Stimulated activated naive CD4-positive, alpha-beta T cell treated with Interleukin-2 at 50 U/mL for 16 hours (primary cell): ENCODE measurements around the gene IGFN1.
"Not testable (repeated sequence)": the region's sequence is repeated elsewhere in the genome, so short reads cannot be mapped to it uniquely, and the experiment has no call there.

Source experiments
- DNase-seq: peaks from one replicate; lab custom pipeline; 2025; lab: John Stamatoyannopoulos, UW

IGFN1 gene

DNA sequence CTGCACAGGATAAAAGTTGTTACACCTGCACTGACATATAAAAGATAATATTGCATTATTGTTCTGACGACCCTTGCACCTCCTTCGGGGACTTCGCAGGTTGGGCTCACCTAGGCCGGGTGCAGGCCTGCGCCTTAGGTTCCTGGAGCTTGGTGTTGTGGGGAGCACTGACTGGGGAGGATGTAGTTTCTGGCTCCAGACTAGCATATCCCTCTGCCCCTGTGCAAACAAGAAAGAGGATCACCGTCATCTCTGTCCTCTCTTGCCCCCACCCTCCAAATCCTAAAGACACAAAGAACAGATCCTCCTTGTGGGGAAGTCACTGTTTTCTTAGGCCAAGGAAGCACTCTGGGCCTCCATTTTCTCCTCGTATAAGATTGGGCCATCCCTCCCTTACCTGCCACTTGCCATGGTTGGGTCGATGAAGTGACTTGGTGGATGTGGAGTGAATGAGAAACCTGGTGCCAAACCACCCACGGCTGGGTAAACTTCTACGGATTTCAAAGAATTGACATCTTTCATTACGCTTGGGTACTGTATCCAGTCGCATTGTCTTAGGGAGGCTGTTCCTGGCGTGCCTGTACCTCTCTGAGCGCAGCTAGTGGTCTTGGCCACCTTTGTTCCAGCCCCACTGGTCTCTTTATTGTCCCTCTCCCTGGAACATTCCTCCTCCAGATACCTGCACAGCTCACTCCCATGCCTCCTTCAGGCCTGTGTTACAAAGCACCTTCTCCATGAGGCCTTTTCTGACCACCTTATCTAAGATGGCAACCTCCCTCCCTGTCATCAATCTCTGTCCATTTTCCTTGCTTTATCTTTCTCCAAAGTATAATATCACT is 58.3 kb downstream of the IGFN1 start:
- no peak for DNase-seq

DNA sequence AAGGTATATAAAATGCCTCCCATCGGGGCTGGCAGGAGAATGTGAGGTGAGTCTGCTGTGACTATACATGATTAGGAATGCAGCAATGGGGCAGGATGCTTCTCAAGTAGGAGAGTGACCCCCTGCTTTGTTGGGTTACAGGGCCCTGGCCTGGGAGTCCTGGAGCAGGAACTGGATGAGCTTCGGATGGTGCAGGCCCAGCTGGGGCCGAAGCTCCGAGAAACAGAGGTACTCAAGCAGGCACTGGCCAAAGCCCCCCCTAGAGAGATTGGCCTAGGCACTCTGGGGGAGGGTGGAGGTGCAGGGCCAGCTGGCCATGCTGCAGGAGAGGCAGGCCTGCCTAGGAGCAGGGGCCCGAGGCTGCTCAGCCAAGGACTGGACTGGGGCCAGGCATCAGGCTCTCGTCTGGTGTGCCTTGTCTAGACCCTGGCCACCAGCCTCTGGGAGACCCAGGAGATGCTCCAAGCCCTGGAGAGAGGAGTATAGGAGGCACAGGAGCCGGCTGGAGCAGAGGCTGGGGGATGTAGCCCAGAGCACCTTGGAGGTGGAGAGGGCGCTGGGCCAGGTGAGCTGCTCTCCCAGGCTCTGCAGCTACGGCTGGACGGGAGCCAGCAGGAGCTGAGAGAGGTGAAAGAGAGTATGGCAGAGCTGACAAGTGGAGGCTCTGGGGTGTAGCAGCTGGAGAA is 59.8 kb downstream of the IGFN1 start:
- DNase-seq = no peak

DNA sequence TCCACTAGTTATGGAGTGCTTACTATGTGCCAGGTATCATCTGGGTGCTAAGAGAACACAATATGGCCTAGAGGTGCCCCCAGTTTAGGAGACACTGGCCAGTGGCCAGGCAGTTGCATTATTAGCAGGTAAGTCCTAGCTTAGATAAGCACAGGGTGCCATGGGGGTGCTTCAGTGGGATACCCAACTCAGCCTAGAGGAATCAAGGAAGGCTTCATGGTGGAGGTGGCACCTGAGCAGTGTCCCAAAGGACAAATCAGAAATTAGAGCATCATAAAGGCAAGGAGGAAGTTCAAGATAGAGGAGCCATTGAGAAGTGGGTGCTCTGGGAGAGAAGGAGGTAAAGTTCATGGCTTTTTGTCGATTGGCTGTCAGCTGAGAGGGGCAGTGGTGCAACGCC is 60.8 kb downstream of the IGFN1 start:
- no peak for DNase-seq

- DNase-seq = no peak
Observed at GRCh38 chr1:201251851-201252430, 61.3 kb downstream of the IGFN1 start.

DNA sequence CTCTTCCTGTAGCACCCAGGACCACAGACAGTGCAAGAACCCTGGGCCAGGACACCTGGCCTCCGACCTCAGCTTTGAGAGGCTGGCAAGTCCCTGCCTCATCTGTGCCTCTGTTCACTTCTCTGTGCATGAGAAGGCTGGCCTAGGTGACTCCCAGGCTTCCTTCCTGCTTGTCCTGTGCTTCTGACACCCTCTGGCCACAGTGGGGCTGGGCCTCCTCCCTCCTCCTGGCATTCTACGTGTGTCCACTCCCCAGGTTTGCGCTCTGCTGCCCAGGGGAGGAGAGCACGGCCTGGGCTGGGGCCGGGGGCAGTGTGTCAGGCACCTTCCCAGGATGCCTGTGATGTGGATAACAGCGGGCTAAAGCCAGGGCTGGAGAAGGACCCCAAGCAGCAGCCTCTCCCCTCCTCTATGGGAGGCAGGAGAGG is 62.3 kb downstream of the IGFN1 start:
- no peak for DNase-seq

DNA sequence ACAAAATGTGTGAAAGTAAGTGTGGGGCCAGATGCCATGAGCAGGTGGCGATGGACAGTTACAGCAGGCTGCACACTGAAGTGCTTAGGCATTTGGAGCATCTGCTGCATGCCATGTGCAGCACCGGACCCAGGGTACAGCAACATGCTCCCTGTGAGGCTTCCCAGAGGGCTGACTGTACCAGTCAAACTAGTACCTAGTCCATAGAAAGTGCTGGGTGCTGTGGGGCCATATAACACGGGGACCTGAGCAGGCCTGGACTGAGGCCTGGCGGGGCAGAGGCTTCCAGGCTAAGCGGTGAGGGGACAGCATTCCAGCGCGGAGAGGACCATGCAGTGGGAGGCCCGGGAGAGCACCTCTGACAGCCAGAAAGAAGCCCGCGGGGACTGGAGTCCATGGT is 62.8 kb downstream of the IGFN1 start:
- DNase-seq = no peak

DNA sequence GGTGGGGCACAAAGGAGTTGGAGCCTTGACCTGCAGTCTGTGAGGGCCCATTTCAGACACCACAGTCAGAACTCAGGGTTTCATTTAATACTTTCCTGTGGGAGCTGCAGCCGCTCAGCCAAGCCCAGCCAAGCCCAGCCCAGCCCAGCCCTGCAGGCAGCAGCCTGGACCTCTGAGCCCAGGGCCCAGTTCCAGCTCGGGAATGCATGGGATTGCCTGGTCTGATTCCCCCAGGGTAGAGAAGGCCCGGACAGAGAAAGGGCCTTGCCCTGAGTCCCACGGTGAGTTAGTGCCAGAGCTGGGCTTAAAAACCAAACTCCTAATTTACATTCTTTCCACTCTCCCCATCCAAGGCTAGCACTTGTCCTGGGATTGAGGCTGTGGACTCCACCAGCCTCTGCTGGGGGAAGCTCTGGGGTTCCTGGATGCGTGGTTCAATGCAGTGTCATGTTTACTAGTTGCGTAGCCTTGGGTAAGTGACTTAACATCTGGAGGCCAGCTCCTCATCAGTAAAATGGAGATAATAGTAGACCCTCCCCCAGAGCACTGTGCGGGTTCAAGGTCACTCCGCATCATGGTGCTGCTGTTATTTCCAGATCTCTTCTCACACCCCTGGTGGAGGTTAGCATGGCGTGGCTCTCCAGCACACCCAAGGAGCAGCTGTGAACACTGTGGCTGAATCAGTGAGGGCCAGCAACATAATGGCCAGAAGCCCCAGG is 63.4 kb downstream of the IGFN1 start:
- no peak for DNase-seq

DNA sequence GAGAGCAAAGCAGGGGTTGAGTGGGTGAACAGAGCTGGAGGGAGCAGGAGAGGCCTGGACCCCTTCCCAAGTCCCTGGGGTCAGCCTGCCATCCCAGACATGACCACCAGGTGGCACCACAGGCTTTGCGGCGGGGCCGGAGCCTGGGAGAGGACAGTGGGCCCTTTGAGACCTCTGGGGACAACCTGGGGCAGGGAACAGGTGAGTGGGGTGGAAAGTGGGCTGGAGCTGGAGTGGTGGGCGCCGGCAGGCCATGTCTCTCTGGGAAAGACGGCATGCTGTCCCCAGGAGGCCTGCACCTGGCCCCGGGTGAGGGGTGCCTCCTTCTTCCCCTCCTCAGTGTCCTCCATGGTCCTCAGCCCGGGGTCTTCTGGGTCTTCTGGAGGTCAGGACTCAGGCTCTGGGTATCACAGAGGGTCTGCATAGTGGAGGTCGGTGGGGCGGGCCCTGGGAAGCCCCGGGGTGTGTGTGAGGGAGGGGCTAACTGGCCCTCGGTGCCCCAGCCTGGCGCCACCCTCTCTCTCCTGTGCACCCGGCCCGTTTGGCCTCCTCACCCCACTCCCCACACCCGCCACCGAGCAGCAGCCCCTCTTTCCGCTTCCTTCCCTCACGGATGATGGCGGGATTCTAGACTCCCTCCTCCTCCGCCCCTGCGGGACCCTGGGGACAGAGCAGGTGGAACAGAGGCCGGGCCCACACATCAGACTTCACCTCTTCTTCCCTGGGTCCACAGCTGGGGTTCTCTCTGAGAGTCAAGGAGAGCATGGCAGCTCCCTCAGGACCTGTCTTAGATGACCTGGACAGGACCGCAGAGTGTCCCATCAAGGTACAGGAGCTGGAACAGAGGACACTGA is 64.2 kb downstream of the IGFN1 start:
- peak; percentile 39 for DNase-seq

- DNase-seq = no peak
Observed at GRCh38 chr1:201255479-201256362, 65.1 kb downstream of the IGFN1 start.

- not testable (repeated sequence) for DNase-seq
Observed at GRCh38 chr1:201258132-201258531, 67.5 kb downstream of the IGFN1 start.

DNA sequence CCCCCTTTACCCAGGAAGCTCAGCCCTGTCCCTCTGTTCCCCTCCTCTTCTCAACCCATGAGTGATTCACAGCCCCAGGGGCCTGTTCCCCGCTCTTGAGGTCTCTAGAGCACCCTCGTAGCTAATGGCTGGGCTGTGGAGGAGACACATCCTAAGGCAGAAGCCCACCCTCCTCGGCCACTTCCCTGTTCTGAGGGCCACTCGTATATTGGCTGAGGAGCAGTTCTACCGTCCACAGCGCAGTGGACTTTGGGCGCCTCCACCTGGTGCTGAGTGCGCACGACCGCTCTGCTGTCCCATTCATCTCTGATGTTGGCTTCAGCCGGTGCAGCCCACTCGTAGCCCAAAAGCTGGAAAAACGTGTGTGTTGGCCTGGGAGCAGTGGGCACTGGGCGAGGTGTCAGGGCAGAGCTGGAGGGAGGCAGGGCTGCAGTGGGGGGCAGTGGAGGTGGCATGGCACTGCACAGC is 68.2 kb downstream of the IGFN1 start:
- DNase-seq = no peak

DNA sequence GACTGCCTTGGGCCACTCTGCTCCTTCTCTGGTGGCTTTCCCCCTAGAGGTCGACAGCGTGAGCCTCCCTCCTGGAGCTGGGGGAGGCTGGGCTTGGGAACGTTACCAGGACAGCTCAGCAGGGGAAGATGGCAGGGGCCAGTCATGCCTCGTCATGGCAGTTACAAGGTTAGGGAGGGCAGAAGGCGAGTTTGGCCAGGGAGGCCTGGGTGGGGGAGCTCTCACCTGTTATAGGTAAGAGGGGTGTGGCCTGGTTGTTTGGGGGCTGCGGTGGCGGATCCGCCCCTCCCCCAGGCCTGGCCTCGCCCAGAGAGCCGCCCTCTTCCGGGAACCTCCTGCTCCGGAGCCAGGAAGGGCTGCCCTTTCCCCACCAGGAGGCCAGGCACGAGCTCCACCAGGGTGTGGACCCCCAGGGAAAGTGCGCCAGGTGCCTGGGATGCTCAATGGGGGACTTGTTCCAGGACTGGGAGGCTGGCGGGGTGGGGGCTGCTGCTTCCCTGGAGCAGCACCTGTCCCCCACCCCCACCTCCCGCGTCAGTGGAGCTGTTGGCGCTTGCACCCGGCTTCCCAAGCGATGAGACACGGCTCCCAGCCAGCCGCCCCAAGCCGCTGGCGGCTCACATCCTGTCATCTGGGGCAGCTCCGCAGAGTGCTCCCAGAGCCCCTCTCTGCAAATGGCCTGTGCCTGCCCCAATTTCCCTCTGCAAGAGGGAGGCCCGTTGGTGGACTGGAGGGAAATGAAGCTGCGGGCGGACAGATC is 69.0 kb downstream of the IGFN1 start:
- DNase-seq = no peak

GRCh38 chr1:201260236-201260590 is 69.6 kb downstream of the IGFN1 start:
- no peak for DNase-seq

DNA sequence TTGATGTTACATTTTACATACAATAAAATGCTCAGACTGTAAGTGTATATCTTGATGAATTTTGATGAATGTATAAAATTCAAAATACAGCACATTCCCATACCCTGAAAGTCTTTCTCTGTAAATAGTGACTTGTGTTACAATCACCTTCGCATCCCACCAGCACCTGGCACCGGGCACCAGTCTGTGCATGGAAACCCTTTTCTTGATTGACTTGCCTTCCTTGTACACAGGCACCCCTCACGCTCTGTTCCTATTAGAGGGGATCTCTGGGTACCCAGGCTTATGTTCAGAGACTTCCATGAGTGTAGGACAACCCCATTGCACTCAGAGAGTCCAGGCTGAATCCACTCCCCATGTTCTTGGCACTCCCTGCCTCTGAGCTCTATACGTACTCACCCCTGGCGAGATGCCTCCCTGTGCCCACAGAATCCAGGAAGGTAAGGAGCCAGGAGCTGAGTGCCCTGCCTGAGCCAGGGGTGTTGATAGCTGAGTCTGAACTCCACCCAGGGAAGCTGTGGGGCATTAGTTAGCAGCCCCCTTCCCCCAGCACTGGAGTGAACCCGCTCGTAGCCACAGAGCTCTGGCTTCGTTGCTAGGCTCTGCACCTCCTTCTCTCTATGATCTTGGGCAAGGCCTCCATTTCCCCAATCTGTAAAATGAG is 70.2 kb downstream of the IGFN1 start:
- no peak for DNase-seq

- DNase-seq = no peak
Observed at GRCh38 chr1:201261771-201262547, 71.3 kb downstream of the IGFN1 start.

DNA sequence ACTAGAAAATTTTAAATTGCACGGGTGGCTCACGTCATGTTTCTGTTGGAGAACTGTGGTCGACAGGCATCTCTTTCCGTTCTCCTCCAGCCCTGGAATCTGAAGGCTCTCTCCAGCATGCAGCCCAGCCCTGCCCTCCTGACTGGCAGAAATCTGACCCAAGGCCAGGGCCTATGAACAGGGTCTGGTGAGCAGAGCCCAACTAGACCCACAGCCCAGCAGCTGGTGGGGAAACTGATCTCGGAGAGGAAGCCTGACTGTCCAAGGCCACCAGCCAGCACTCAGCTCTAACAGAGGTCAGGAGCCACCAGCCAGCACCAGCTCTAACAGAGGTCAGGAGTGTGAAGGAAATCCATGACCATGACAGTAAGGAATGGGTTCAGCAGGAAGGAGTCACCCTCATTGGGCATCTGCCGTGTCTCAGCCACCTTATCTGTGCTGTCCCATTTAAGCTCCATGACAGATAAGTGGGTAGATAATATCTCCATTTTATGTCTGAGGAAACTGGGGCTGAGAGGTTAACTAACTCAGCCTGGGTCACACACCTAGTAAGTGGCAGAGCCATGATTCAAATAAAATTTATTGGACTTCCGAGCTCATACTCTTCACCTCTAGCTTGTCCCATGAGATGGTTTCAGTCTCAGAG is 72.5 kb downstream of the IGFN1 start:
- DNase-seq = no peak

GRCh38 chr1:201264072-201264471 is 73.4 kb downstream of the IGFN1 start:
- no peak for DNase-seq

- DNase-seq = no peak
Observed at GRCh38 chr1:201264554-201264953, 73.9 kb downstream of the IGFN1 start.
